ENCODE results near the gene BUD13. TPM values are rescaled to one million over a fixed set of nuclear protein-coding genes. Genes with fewer than 3 reads are reported as not detected.

BUD13 gene
- polyA plus RNA-seq, 1 donor from 2014 or later = 19.1 TPM

GRCh38 chr11:116796548-116796947, 23.8 kb upstream of the BUD13 start:
- Histone ChIP-seq H2AFZ (ENCODE audit: low read depth, low read length) (no peak overlapping the region), H3K9me3 (ENCODE audit: low read length) (no peaks in the 10 kb centered on the region), H3K27me3 (ENCODE audit: insufficient read depth, low read depth, low read length) (no peaks in the 10 kb centered on the region), H3K4me3 (ENCODE audit: low read length) (no peak overlapping the region), H3K27ac (ENCODE audit: low read length) (no peak overlapping the region), H3K9me2 (ENCODE audit: insufficient read depth, low read length) (no peaks in the 10 kb centered on the region), H3K79me2 (replicated peaks; ENCODE audit: insufficient read depth, low read length) (no peaks in the 10 kb centered on the region), H3K9ac (ENCODE audit: low read length) (no peak overlapping the region), H4K20me1 (ENCODE audit: insufficient read depth) (no peaks in the 10 kb centered on the region), H3F3A (ENCODE audit: insufficient read depth, low read length, poor library complexity, severe bottlenecking) (no peaks in the 10 kb centered on the region), H3K4me2 (ENCODE audit: low read length) (no peak overlapping the region), H3K36me3 (ENCODE audit: insufficient read depth, low read length) (no peaks in the 10 kb centered on the region)
- TF ChIP-seq EP300 (conservative IDR thresholded peaks at IDR 0.05; ENCODE audit: poor library complexity, severe bottlenecking) = no peak
- no peak for TF ChIP-seq REST (IDR thresholded peaks at IDR 0.05; ENCODE audit: borderline replicate concordance)
- no peak for TF ChIP-seq SMC3 (conservative IDR thresholded peaks at IDR 0.05; ENCODE audit: poor library complexity)
- TF ChIP-seq POLR2AphosphoS5 (IDR thresholded peaks at IDR 0.05) = no peak
- TF ChIP-seq RAD21 (conservative IDR thresholded peaks at IDR 0.05) = no peak
- no peak for TF ChIP-seq CTCF (IDR thresholded peaks at IDR 0.05; ENCODE audit: poor library complexity, severe bottlenecking)
- no peak for TF ChIP-seq MXI1 (conservative IDR thresholded peaks at IDR 0.05; ENCODE audit: poor library complexity, severe bottlenecking)
- no peak for TF ChIP-seq EZH2 (IDR thresholded peaks at IDR 0.05; ENCODE audit: borderline replicate concordance, insufficient read depth, low read length, poor library complexity, severe bottlenecking)
- TF ChIP-seq TAF1 (IDR thresholded peaks at IDR 0.05; ENCODE audit: low read depth) = no peak

GRCh38 chr11:116794851-116795250, 22.1 kb upstream of the BUD13 start:
- H3K4me3 ChIP-seq (ENCODE audit: low read length) = no peak overlapping the region
- H3K27me3 ChIP-seq (ENCODE audit: insufficient read depth, low read depth, low read length) = no peaks in the 10 kb centered on the region
- no peaks in the 10 kb centered on the region for H3K9me3 ChIP-seq (ENCODE audit: low read length)
- no peak overlapping the region for H3K9ac ChIP-seq (ENCODE audit: low read length)
- no peak overlapping the region for H3K27ac ChIP-seq (ENCODE audit: low read length)
- no peaks in the 10 kb centered on the region for H3K36me3 ChIP-seq (ENCODE audit: insufficient read depth, low read length)
- no peaks in the 10 kb centered on the region for H3K9me2 ChIP-seq (ENCODE audit: insufficient read depth, low read length)
- H3F3A ChIP-seq (ENCODE audit: insufficient read depth, low read length, poor library complexity, severe bottlenecking) = no peaks in the 10 kb centered on the region
- TF ChIP-seq EZH2 (IDR thresholded peaks at IDR 0.05; ENCODE audit: borderline replicate concordance, insufficient read depth, low read length, poor library complexity, severe bottlenecking) (no peak), SMC3 (conservative IDR thresholded peaks at IDR 0.05; ENCODE audit: poor library complexity) (no peak), RAD21 (conservative IDR thresholded peaks at IDR 0.05) (no peak), MXI1 (conservative IDR thresholded peaks at IDR 0.05; ENCODE audit: poor library complexity, severe bottlenecking) (no peak), CTCF (IDR thresholded peaks at IDR 0.05; ENCODE audit: poor library complexity, severe bottlenecking) (no peak), POLR2AphosphoS5 (IDR thresholded peaks at IDR 0.05) (no peak), TAF1 (IDR thresholded peaks at IDR 0.05; ENCODE audit: low read depth) (no peak), EP300 (conservative IDR thresholded peaks at IDR 0.05; ENCODE audit: poor library complexity, severe bottlenecking) (no peak), REST (IDR thresholded peaks at IDR 0.05; ENCODE audit: borderline replicate concordance) (no peak)
- no peaks in the 10 kb centered on the region for H4K20me1 ChIP-seq (ENCODE audit: insufficient read depth)
- H3K4me2 ChIP-seq (ENCODE audit: low read length) = no peak overlapping the region
- no peak overlapping the region for H2AFZ ChIP-seq (ENCODE audit: low read depth, low read length)
- no peaks in the 10 kb centered on the region for H3K79me2 ChIP-seq (replicated peaks; ENCODE audit: insufficient read depth, low read length)
